GM19372 (cell line): ENCODE measurements around the gene CD59.
"Not testable (repeated sequence)": the region's sequence is repeated elsewhere in the genome, so short reads cannot be mapped to it uniquely, and the experiment has no call there.

Source experiments
- ATAC-seq: cut with Tn5 transposase; IDR thresholded peaks from one replicate; pipeline ENCODE4 v1.9.1; 2021; ENCODE audit warnings: mild to moderate bottlenecking, low read depth, moderate library complexity; ENCODE audit not compliant: unreplicated experiment

The CD59 gene

GRCh38 chr11:33747979-33748378 is 11.8 kb upstream of the CD59 start:
- ATAC-seq = no peak

GRCh38 chr11:33743291-33743690 is 7.1 kb upstream of the CD59 start:
- no peak for ATAC-seq

GRCh38 chr11:33742249-33742851 is 6.1 kb upstream of the CD59 start:
- no peak for ATAC-seq

GRCh38 chr11:33741806-33742205 is 5.6 kb upstream of the CD59 start:
- no peak for ATAC-seq

GRCh38 chr11:33737362-33737821 is 1.2 kb upstream of the CD59 start:
- ATAC-seq = no peak

- ATAC-seq = peak; percentile 42
Measured at GRCh38 chr11:33735271-33736147, 714 bp downstream of the CD59 start.

GRCh38 chr11:33734441-33735270 is 1.6 kb downstream of the CD59 start:
- ATAC-seq = no peak

GRCh38 chr11:33733980-33734379 is 2.2 kb downstream of the CD59 start:
- no peak for ATAC-seq

GRCh38 chr11:33731723-33732531 is 4.3 kb downstream of the CD59 start:
- ATAC-seq = no peak

GRCh38 chr11:33730716-33731115 is 5.5 kb downstream of the CD59 start:
- no peak for ATAC-seq

- not testable (repeated sequence) for ATAC-seq
Measured at GRCh38 chr11:33729072-33729664, 7.1 kb downstream of the CD59 start.

- ATAC-seq = not testable (repeated sequence)
Measured at GRCh38 chr11:33727539-33727938, 8.7 kb downstream of the CD59 start.

- ATAC-seq = no peak
Measured at GRCh38 chr11:33725496-33725895, 10.7 kb downstream of the CD59 start.

GRCh38 chr11:33724644-33725035 is 11.6 kb downstream of the CD59 start:
- no peak for ATAC-seq

- no peak for ATAC-seq
Measured at GRCh38 chr11:33723238-33723881, 12.9 kb downstream of the CD59 start.

- ATAC-seq = peak; percentile 78
Measured at GRCh38 chr11:33722590-33723234, 13.5 kb downstream of the CD59 start.

- no peak for ATAC-seq
Measured at GRCh38 chr11:33721984-33722383, 14.2 kb downstream of the CD59 start.

GRCh38 chr11:33721426-33721825 is 14.8 kb downstream of the CD59 start:
- no peak for ATAC-seq

GRCh38 chr11:33719587-33719986 is 16.6 kb downstream of the CD59 start:
- ATAC-seq = no peak
